Measurements from ENCODE around the gene SYTL3. TPM values are rescaled to one million over a fixed set of nuclear protein-coding genes. Genes with fewer than 3 reads are reported as not detected.
"Not testable (repeated sequence)": the region's sequence is repeated elsewhere in the genome, so short reads cannot be mapped to it uniquely, and the experiment has no call there.

Gene SYTL3
- total RNA-seq, 1 donor, result 6.5 TPM

GRCh38 chr6:158661156-158661685 lies 11.4 kb downstream of the SYTL3 start:
- DNase-seq (ENCODE audit: low read depth in 2 of 3, low spot score in 2 of 3), result no peak

DNA sequence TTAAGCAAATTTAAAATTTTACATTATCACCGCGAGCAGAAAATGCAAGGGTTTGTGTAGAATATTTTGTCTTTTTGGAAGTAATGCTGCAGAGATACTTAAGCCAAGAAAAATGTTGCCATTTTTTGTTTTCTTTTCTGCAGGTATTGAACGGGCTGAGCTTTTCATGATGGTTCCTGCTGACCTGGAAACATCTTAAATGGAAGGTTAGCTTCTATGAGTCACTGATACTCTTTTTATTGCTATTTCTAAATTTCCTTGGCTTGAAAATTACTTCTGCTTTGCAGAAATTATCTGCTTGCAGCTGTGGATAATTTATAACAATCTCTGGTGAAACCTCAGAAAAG lies 12.7 kb downstream of the SYTL3 start:
- no peak for DNase-seq (ENCODE audit: low read depth in 2 of 3, low spot score in 2 of 3)

DNA sequence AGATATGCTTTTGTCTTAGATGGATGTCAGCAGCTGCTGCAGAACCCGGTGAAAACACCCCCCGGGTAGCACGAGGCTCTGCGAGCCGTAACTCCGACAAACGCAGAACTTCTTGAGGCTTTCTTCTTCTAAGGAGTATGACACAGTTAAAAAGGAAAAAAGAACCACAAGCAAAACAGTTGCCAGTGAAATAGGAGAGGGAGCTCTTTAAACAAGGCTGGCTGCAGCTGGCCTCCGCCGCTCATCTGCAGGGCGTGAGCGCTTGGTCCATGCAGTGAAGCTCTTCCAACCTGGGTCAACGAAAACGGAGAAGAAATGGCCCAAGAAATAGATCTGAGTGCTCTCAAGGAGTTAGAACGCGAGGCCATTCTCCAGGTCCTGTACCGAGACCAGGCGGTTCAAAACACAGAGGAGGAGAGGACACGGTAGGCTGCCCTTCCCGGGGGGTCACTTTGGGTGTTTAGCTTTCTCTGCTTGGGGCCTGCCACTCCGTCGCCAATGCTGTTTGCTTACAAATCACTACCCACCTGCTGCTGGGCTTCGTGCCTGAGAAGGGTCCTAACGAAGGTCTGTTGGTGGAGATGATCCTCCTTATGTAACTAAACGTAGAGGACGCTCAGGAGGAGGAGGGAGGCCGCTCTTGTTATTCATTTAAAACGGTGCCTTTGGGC lies 13.2 kb downstream of the SYTL3 start:
- peak in 2 of 3 donors; percentile 64 to 88 for DNase-seq (ENCODE audit: low read depth in 2 of 3, low spot score in 2 of 3)

GRCh38 chr6:158663625-158664165 lies 13.8 kb downstream of the SYTL3 start:
- DNase-seq (ENCODE audit: low read depth in 2 of 3, low spot score in 2 of 3), result no peak

DNA sequence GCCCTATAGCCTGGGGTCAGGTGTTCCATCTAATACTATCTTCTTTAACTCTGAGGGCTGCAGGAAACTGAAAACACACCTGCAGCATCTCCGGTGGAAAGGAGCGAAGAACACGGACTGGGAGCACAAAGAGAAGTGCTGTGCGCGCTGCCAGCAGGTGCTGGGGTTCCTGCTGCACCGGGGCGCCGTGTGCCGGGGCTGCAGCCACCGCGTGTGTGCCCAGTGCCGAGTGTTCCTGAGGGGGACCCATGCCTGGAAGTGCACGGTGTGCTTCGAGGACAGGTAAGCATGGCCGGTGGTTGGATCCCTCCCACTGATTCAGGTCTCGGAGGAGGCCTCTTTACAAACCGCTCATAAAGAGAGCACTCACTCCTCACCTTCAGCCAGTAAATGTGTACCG lies 15.5 kb downstream of the SYTL3 start:
- no peak for DNase-seq (ENCODE audit: low read depth in 2 of 3, low spot score in 2 of 3)

DNA sequence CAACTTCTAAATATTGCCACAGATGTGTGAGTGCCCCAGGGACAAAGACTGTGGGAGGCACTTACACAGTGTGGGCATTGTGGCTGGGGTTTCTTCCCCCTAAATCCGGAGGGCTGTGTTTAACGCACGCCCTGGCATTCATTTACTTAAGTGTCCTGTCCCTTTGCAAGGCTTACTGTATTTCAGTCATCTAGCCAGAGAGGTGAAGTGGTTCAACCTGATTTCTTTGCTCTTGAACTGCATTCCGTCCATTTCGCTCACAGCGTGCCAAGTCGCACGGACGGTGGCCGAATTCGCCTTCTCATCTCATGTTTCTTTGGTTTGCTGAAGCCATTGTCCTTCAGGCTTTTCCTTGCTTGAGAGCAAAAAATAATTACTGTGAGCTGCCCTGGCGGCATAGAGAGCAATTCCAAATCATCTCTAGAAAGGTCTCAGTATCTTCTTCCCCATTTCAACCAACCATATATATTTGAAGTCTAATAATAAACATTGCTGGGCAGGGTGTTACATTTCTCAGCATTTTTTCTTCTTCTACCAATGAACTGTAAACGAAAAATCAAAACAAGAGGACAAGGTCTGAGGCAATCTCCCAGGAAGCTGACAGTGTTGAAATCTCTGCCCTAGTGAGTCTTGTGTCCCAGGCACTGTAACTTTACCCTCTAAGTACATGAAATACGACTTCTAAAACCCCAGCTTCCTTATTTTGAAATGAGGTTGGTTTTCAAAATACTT lies 16.9 kb downstream of the SYTL3 start:
- peak in 2 of 3 donors; percentile 53 to 76 for DNase-seq (ENCODE audit: low read depth in 2 of 3, low spot score in 2 of 3)

- no peak for DNase-seq (ENCODE audit: low read depth in 2 of 3, low spot score in 2 of 3)
Observed at GRCh38 chr6:158667360-158667981, 17.6 kb downstream of the SYTL3 start.

- DNase-seq (ENCODE audit: low read depth in 2 of 3, low spot score in 2 of 3), result no peak
Observed at GRCh38 chr6:158668707-158669103, 18.9 kb downstream of the SYTL3 start.

- DNase-seq (ENCODE audit: low read depth in 2 of 3, low spot score in 2 of 3), result no peak
Observed at GRCh38 chr6:158669145-158670035, 19.5 kb downstream of the SYTL3 start.

DNA sequence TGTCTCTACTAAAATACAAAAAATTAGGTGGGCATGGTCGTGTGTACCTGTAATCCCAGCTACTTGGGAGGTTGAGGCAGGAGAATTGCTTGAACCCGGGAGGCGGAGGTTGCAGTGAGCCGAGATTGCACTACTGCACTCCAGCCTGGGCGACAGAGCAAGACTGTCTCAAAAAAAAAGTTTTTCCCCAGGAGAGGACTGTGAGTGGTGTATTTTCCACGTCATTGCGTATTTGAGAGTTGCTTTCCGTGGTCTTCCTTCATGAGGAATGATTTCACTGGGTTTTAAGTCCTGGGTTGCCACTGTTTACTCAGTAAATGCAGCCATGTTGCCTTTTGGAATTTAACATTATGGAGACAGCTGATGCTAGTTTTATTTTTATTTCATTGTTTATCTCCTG lies 22.3 kb downstream of the SYTL3 start:
- DNase-seq (ENCODE audit: low read depth in 2 of 3, low spot score in 2 of 3), result not testable (repeated sequence)

GRCh38 chr6:158672726-158673125 lies 22.9 kb downstream of the SYTL3 start:
- DNase-seq (ENCODE audit: low read depth in 2 of 3, low spot score in 2 of 3), result no peak

DNA sequence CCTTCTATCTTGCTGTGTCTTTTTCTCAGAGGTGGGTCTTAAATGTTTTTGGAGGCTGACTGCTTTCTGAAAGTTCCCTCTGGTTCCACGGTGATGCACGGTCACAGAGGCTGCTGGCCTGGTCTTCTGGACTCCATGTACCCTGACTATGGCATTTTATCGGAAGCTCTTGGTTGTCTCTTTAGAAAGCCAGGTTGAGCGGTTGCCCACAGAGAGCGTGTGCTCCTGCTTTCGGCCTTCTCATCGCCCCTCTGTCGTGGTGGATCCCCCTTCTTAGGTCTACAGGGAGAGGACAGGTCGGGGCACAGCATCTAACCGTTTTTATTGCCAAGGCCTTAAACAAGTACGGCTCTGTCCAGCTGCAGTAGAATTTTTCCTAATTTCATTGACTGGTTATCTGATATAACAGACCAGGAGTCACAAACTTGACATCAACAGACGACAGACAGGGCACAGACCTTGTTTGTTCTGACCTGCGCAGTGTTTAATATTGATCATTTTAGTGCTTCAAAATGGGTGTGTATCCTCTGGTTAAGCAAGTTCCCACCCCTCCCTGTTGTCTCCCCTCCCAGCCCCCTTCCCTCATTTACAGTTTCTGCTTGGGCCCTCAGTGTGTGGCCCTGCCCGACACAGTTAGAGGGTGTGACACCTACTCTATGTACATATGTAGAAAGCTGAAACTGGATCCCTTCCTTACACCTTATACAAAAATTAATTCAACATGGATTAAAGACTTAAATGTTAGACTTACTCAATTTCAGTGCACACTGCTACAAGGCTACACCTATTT lies 24.7 kb downstream of the SYTL3 start:
- DNase-seq (ENCODE audit: low read depth in 2 of 3, low spot score in 2 of 3), result no peak

GRCh38 chr6:158677094-158677493 lies 27.2 kb downstream of the SYTL3 start:
- DNase-seq (ENCODE audit: low read depth in 2 of 3, low spot score in 2 of 3), result not testable (repeated sequence)

- DNase-seq (ENCODE audit: low read depth in 2 of 3, low spot score in 2 of 3), result no peak
Observed at GRCh38 chr6:158677906-158678578, 28.2 kb downstream of the SYTL3 start.

DNA sequence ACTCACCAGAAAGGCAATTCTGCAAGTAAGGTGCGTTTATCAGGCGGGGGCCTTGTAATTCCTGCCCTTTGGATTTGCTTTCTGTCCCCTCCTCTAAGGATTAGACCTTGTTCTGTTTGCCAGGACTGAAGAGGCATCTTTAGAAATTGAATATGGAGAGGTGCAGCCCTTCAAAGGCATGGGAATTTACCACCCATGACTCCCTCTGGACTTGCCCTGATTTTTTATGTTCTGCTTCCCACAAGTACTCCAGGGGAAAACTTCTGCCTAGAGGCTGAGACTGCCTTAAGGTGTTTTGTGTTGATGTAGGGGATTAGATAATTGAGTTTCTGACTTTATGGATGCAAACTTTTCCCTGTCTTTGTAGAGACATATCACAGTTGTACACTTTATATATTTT lies 30.2 kb downstream of the SYTL3 start:
- no peak for DNase-seq (ENCODE audit: low read depth in 2 of 3, low spot score in 2 of 3)

DNA sequence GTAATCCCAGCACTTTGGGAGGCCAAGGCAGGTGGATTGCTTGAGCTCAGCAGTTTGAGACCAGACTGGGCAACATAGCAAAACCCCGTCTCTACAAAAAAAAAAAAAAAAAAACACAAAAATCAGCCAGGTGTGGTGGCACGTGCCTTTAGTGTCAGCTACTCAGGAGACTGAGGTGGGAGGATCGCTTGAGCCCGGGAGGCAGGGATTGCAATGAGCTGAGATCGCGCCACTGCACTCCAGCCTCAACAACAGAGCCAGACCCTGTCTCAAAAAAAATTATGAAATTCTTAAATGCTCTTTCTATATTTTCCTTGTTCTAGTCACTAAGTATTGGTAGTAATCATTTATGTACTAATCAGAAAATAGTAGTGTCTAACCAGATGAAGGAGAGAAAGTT lies 30.6 kb downstream of the SYTL3 start:
- DNase-seq (ENCODE audit: low read depth in 2 of 3, low spot score in 2 of 3), result no peak

DNA sequence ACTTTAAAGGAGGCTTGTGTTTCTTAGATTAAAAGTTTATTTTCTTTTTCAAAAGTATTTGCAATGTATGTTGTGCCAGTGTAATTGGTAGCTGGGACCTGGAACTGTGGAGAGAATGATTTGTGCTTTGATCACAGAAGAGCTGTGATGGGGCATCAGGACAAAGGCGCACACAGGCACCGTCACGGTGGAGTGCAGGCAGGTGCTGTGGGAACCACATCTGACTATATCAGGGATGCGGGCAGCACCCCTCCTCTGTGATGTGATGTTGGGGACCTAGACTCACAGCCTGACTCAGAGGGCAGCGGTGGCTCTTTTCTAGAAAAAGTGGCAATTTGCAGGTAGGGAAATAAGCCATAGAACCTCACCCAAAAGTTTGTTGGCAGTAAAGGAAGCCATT lies 34.5 kb downstream of the SYTL3 start:
- no peak for DNase-seq (ENCODE audit: low read depth in 2 of 3, low spot score in 2 of 3)

- no peak for DNase-seq (ENCODE audit: low read depth in 2 of 3, low spot score in 2 of 3)
Observed at GRCh38 chr6:158684745-158685324, 35.0 kb downstream of the SYTL3 start.

- no peak for DNase-seq (ENCODE audit: low read depth in 2 of 3, low spot score in 2 of 3)
Observed at GRCh38 chr6:158686311-158686710, 36.5 kb downstream of the SYTL3 start.
